Heart left ventricle (tissue), 13 donors: ENCODE measurements around the gene LINC01488.

Experiments used
- POLR2A ChIP-seq, 2 donors: fragments of 450-650 bp; IDR thresholded peaks; one replicate each; pipeline ENCODE4 v1.6.1; 2017; ENCODE audit warnings: antibody characterized with exemption in 2 of 2, mild to moderate bottlenecking in 2 of 2, moderate library complexity in 2 of 2
- TF ChIP-seq, protein P1 (sequence below), 12 donors: fragments of 200-600 bp; sonication (generic) in 4 of 12; IDR thresholded peaks; one replicate each; pipeline versions ENCODE4 v1.5.0 to v1.8.0; 2018 to 2022; ENCODE audit warnings: antibody characterized with exemption in 12 of 12, mild to moderate bottlenecking in 5 of 12
- donor health status: ischemic (EF 13 %, LVEDD 7.1; RV severe dilation, severe dysfunction).
- donor health status: DM: no; HTN: yes; CAD: no.
- donor health status: DM: no; HTN: no; CAD: no.
- donor health status: ischemic (EF 25% LVEDD 6.9; RV normal size, moderate dysfunction).
- donor health status: ischemic (EF 25% LVEDD 5.7; RV mildly dilated, moderate dysfunction).
- donor health status: ischemic (EF 35%, LVEDD 5.7; RV mildly dilated, moderate dysfunction).
- donor health status: nonischemic (EF 11% LVEDD 7.7; RV severe dilation, severe dysfunction).
- donor health status: DM: yes; HTN: yes; CAD: no.
- donor health status: PGD.
- donor health status: ischemic (EF 29% LVEDD 5.4; RV normal size, mild dysfunction).
- donor health status: nonischemic (EF 23%, LVEDD 6.1; RV moderate dilation, normal function).

DNA sequence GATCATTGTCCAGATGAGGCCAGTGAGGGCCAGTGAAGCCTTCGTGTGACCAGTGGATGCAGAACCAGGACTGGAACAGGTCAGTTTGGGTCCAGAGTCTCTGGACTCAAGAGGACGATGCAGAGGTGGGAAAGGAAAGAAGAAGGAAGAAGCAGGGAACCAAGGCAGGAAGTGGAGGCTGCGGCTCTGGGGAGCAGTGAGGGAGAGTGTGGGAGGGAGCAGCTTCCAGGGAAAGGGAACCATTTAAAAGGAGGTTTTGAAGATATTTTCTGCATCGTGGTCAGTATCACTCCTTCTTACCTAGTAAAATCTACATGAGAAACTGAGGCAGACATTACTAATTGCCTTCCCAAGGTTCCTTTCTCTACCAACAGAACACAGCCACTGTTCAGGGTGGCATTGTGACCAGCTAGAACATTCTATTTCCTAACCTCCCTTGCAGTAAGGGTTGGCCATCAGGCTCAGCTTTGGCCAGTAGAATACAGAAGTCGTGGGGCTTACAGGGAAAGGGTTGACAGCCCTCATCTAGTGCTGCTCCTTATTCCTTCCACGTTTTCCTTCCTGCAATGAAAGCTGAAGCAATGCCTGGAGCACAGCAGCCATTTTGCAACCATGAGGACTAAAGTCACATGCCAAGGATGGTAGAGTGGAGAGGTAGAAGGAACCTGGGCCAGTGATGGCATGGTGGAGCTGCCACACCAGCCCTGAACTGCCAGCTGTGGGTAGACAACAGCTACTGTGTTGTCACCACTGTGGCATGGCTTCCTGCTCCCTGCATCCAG is 29.1 kb upstream of the LINC01488 start:
- TF ChIP-seq, protein P1, sequence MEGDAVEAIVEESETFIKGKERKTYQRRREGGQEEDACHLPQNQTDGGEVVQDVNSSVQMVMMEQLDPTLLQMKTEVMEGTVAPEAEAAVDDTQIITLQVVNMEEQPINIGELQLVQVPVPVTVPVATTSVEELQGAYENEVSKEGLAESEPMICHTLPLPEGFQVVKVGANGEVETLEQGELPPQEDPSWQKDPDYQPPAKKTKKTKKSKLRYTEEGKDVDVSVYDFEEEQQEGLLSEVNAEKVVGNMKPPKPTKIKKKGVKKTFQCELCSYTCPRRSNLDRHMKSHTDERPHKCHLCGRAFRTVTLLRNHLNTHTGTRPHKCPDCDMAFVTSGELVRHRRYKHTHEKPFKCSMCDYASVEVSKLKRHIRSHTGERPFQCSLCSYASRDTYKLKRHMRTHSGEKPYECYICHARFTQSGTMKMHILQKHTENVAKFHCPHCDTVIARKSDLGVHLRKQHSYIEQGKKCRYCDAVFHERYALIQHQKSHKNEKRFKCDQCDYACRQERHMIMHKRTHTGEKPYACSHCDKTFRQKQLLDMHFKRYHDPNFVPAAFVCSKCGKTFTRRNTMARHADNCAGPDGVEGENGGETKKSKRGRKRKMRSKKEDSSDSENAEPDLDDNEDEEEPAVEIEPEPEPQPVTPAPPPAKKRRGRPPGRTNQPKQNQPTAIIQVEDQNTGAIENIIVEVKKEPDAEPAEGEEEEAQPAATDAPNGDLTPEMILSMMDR (IDR thresholded peaks at IDR 0.05) = no peak
- TF ChIP-seq POLR2A (IDR thresholded peaks at IDR 0.05) = no peak
